HepG2 (cell line): ENCODE results near the gene BICRAL.

Experiments
- CTCF ChIP-seq: sonication (generic); formaldehyde crosslinking; IDR thresholded peaks from 2 replicates; pipeline ENCODE4 v1.5.0; 2020; ENCODE audit warnings: mild to moderate bottlenecking, missing genetic modification reagents, moderate library complexity
- EZH2 ChIP-seq: conservative IDR thresholded peaks from 2 replicates; pipeline ENCODE4 v1.6.1; 2012; ENCODE audit warnings: mild to moderate bottlenecking, low read depth, low read length, moderate library complexity
- MAFG ChIP-seq: sonication (generic); formaldehyde crosslinking; IDR thresholded peaks from 2 replicates; pipeline ENCODE4 v1.5.1; 2020; ENCODE audit warnings: mild to moderate bottlenecking, missing genetic modification reagents
- PBX3 ChIP-seq: sonication (generic); formaldehyde crosslinking; IDR thresholded peaks from 2 replicates; pipeline ENCODE4 v1.8.1; 2023; ENCODE audit warnings: missing genetic modification reagents, inconsistent platforms, borderline replicate concordance
- POLR2A ChIP-seq, 2 experiments: IDR thresholded peaks; 2 replicates each; pipeline ENCODE4 v1.6.1; 2011; ENCODE audit warnings: low read depth in 2 of 2, low read length in 2 of 2, mild to moderate bottlenecking in 1 of 2, moderate library complexity in 1 of 2; ENCODE audit not compliant: insufficient read depth in 1 of 2
- RBAK ChIP-seq: sonication (generic); formaldehyde crosslinking; IDR thresholded peaks from 2 replicates; pipeline ENCODE4 v1.5.1; 2020; ENCODE audit warnings: mild to moderate bottlenecking, missing genetic modification reagents
- RNF2 ChIP-seq: fragments of 450-650 bp; conservative IDR thresholded peaks from 2 replicates; pipeline ENCODE4 v1.6.1; 2016; ENCODE audit warnings: low read depth
- SMC3 ChIP-seq: IDR thresholded peaks from 2 replicates; pipeline ENCODE4 v1.6.1; 2011; ENCODE audit warnings: low read length, improper control_type of control experiment
- ZNF547 ChIP-seq: sonication (generic); formaldehyde crosslinking; IDR thresholded peaks from 2 replicates; pipeline ENCODE4 v1.5.1; 2020; ENCODE audit warnings: mild to moderate bottlenecking, missing genetic modification reagents
- ZNF616 ChIP-seq: sonication (generic); formaldehyde crosslinking; IDR thresholded peaks from 2 replicates; pipeline ENCODE4 v1.5.0; 2020; ENCODE audit warnings: low read depth, mild to moderate bottlenecking, missing genetic modification reagents
- ZSCAN30 ChIP-seq: sonication (generic); formaldehyde crosslinking; IDR thresholded peaks from 2 replicates; pipeline ENCODE4 v1.5.0; 2020; ENCODE audit warnings: mild to moderate bottlenecking, missing genetic modification reagents

GRCh38 chr6:42911171-42912021, 129.5 kb downstream of the BICRAL start:
- TF ChIP-seq MAFG (CRISPR knock-in tag) (no peak), CTCF (CRISPR knock-in tag) (peak; percentile 45; the same call in 1 of the 2 replicates), ZNF616 (CRISPR knock-in tag) (no peak), EZH2 (no peak), RNF2 (no peak), PBX3 (CRISPR knock-in tag) (no peak), ZSCAN30 (CRISPR knock-in tag) (no peak), POLR2A (IDR thresholded peaks at IDR 0.05; ENCODE audit: insufficient read depth in 1 of 2, low read depth in 2 of 2, low read length in 2 of 2) (0 out of 4 replicates have a peak, but pooled peaks of 1 of the 2 experiments have one; percentile 37), SMC3 (no peak), RBAK (no peak), ZNF547 (CRISPR knock-in tag) (peak; percentile 59; the same call in 1 of the 2 replicates)
